WI38 (cell line): ENCODE data around the gene BTN2A1.
A peak's percentile ranks its signal among the peaks of the same experiment; 100 is the strongest.
"Not testable (repeated sequence)": the region's sequence is repeated elsewhere in the genome, so short reads cannot be mapped to it uniquely, and the experiment has no call there.

Experiments used
- H3K4me3 ChIP-seq: 2 replicates; pipeline ENCODE4 v1.5.1; 2011; ENCODE audit warnings: low read depth, mild to moderate bottlenecking, control low read depth, low read length
- TF ChIP-seq, protein P1 (sequence below): IDR thresholded peaks from 2 replicates; pipeline ENCODE4 v1.5.1; 2012; ENCODE audit warnings: low read depth, mild to moderate bottlenecking, control low read depth, low read length

BTN2A1 gene

DNA sequence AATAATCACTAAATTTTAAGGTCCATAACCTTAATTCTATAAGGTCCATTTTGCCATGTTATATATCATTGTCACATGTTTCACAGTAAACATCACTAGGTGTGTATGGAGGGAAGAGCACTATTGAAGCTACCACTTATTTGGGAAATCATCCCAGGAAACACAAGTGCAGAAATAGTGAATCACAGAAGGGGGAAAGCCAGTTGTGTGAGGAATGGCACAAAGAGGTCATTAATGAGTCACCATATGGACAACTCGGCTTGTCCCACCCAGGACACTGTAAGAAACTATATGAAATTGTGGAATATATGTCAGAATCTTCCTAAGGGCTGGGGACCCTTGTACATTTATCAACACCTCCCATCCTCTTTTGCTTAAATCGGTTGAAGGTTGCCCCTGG is 42.0 kb upstream of the BTN2A1 start:
- no peak overlapping the region for H3K4me3 ChIP-seq
- TF ChIP-seq, protein P1, sequence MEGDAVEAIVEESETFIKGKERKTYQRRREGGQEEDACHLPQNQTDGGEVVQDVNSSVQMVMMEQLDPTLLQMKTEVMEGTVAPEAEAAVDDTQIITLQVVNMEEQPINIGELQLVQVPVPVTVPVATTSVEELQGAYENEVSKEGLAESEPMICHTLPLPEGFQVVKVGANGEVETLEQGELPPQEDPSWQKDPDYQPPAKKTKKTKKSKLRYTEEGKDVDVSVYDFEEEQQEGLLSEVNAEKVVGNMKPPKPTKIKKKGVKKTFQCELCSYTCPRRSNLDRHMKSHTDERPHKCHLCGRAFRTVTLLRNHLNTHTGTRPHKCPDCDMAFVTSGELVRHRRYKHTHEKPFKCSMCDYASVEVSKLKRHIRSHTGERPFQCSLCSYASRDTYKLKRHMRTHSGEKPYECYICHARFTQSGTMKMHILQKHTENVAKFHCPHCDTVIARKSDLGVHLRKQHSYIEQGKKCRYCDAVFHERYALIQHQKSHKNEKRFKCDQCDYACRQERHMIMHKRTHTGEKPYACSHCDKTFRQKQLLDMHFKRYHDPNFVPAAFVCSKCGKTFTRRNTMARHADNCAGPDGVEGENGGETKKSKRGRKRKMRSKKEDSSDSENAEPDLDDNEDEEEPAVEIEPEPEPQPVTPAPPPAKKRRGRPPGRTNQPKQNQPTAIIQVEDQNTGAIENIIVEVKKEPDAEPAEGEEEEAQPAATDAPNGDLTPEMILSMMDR = no peak

DNA sequence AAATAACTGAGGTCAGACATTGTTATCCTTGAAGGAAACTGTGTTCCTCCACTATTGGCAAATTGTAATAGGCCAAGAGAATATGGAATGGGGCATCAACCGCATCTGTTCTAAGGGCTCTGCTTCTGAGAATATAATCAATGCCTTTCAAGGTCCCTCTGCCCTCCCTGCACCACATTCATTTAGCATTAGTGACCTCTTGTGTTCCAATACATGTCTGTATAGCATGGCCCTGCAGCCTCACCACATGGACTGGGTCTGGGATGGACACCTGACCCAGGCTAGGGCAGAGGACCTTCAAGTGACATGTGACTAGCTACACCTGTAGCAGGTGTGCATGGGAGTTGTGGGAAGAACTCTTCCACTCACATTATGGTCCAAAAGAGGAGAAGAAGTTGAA is 41.5 kb upstream of the BTN2A1 start:
- H3K4me3 ChIP-seq = no peak overlapping the region
- TF ChIP-seq, protein P1 = no peak

DNA sequence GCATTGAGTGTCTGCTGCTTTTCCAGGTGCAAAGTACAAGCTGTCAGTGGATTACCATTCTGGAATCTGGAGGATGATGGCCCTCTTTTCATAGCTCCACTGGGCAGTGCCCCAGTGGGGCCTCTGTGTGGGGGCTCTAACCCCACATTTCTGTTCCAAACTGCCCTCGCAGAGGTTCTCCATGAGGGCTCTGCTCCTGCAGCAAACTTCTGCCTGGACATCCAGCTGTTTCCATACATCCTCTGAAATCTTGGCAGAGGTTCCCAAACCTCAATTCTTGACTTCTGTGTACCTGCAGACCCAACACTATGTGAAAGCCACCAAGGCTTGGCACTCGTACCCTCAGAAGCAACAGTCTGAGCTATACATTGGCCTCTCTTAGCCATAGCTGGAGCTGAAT is 39.7 kb upstream of the BTN2A1 start:
- not testable (repeated sequence) for H3K4me3 ChIP-seq

DNA sequence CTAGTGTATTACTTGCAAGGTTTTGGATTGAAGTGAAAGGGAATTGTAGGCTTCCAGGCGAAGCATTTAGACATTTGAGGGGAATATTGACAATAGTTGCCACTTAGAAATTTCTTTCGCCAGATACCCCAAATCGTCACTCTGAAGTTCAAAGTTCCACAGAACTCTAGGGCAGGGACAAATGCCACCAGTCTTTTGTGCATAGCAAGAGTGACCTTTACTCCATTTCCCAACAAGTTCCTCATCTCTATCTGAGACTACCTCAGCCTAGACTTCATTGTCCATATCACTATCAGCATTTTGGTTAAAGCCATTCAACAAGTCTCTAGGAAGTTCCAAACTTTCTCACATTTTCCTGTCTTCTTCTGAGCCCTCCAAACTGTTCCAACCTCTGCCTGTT is 39.0 kb upstream of the BTN2A1 start:
- H3K4me3 ChIP-seq = not testable (repeated sequence)

- TF ChIP-seq, protein P1 = peak; percentile 25
These were observed 37.0 kb upstream of the BTN2A1 start for GRCh38 chr6:26420688-26421171.

DNA sequence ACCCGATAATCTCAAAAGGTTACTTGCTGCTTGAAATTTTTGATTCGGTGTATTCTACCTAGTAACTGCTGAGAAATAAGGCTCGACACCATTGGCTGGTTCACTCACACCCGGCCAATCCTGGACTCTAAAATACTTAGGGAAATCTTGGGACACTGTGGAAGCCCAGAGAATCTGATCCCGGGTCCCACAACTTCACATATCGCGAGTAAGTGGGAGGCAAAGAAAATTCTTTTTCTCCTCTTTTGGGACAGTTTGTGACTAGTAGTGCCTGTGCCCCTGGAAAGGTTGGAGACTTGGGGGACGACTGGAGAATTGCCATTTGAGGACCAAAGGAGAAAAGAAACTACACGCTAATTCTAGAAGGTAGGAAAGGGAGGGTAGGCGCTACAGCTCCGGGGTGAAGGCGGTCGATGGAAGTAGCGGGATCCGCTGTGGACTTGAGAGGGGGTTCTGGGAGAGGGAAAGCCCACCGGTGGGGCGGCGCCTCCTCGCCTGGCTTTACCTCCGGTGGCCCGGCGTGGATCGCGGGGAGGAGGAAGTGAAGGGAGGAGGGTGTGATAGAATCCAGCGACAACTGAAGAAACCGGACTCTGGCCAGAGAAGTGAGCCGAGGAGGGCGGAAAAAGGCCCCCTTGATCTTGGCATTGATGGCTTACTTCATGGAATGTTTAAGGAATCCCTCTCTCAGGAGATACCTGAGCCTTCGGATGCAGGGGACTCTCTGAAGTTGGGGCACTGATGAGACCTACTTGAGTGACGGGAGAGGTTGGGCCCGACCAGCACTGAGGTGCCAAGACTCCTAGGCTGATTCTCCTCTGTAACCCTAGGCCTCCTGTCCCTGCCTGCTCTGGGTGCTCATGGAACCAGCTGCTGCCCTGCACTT is 36.3 kb upstream of the BTN2A1 start:
- H3K4me3 ChIP-seq = peak overlapping the region; percentile 84
- TF ChIP-seq, protein P1 = no peak

More at GRCh38 chr6:26420688-26421171, 37.0 kb upstream of the BTN2A1 start:
- peak overlapping the region; percentile 84 for H3K4me3 ChIP-seq

DNA sequence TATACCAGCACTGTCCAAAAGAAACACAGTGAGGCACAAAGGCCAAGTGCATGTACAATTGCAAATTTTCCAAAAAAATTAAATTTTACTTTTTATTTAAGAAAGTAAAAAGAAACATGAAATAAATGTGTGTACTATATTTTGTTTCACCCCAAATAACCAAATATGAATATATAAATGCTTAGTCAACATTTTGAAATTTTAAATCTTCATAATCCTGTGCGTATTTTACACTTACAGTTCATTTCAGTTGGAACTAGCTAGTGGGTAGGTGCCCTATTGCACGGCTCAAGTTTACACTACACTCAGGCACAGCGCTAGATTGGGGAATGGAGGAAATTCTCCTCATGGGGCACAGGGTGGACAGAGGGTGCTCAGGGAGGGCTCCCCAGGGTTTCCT is 35.4 kb upstream of the BTN2A1 start:
- TF ChIP-seq, protein P1 = no peak
- H3K4me3 ChIP-seq = peak overlapping the region; percentile 84

DNA sequence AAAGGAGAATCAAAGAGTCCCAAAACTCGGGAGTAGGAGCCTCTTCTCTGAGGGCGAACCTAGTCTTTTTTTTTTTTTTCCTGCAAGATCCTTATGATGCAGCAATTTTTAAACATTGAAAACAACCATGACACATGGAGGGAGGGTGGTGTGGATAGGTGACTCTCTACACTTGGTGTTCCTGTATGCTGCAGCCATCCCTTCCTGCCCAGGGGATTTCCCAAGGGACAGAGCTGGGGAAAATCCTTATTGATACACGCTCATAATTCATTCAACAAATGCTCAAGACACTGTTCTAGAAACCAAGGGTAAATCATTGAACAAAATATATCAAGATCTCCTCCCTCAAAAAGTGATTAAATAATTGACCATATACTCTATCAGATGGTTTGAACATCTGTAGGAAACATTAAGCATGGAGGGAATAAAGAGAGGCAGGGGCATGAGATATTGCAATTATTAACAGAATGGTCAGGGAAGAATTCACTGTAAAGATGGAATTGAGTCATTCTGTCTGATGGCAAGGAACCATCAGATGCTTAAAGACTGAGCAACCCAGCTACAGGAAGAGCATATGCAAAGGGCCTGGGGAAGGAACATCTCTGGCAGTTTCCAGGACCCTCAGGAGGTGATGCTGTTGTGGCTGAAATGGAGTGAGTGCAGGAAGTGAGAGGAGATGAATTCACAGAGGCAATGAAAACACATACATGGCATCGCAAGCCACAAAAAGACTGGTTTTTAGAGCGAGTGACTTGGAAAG is 30.9 kb upstream of the BTN2A1 start:
- TF ChIP-seq, protein P1 = no peak

More for the DNA sequence above, 30.9 kb upstream of the BTN2A1 start:
- H3K4me3 ChIP-seq = no peak overlapping the region
